Measurements from ENCODE around the gene ELL2. TPM values are rescaled to one million over a fixed set of nuclear protein-coding genes. Genes with fewer than 3 reads are reported as not detected.

Gene ELL2
- total RNA-seq, 1 donor from 2014 or later: 4.6 TPM

- no peaks in the 10 kb centered on the region for H3K36me3 Mint-ChIP-seq (ENCODE audit: low read depth)
- no peaks in the 10 kb centered on the region for H3K27me3 Mint-ChIP-seq (ENCODE audit: low read depth)
- peaks cover 2% of the 10 kb centered on the region for H3K9me3 Mint-ChIP-seq
- DNase-seq (ENCODE audit: low read depth, low spot score): no peak
- TF ChIP-seq CTCF (conservative IDR thresholded peaks at IDR 0.05): no peak
- peaks cover 32% of the 10 kb centered on the region for H3K4me1 Mint-ChIP-seq
- H3K4me3 Mint-ChIP-seq: no peak overlapping the region
- no peak overlapping the region for H3K27ac Mint-ChIP-seq (ENCODE audit: unreplicated experiment)
Measured at GRCh38 chr5:95868136-95868535, 93.5 kb downstream of the ELL2 start.

GRCh38 chr5:95866435-95867040 is 95.1 kb downstream of the ELL2 start:
- Mint-ChIP-seq H3K27me3 (ENCODE audit: low read depth) (no peaks in the 10 kb centered on the region), H3K4me1 (peaks cover 46% of the 10 kb centered on the region), H3K27ac (ENCODE audit: unreplicated experiment) (no peak overlapping the region), H3K9me3 (peaks cover 2% of the 10 kb centered on the region), H3K36me3 (ENCODE audit: low read depth) (no peaks in the 10 kb centered on the region), H3K4me3 (no peak overlapping the region)
- no peak for DNase-seq (ENCODE audit: low read depth, low spot score)
- no peak for TF ChIP-seq CTCF (conservative IDR thresholded peaks at IDR 0.05)

- peak; percentile 39 for DNase-seq (ENCODE audit: low read depth, low spot score)
- Mint-ChIP-seq H3K9me3 (peaks cover 2% of the 10 kb centered on the region), H3K4me3 (peak overlapping the region; percentile 2), H3K27ac (ENCODE audit: unreplicated experiment) (peak overlapping the region; percentile 20), H3K4me1 (peaks cover 50% of the 10 kb centered on the region), H3K36me3 (ENCODE audit: low read depth) (no peaks in the 10 kb centered on the region), H3K27me3 (ENCODE audit: low read depth) (no peaks in the 10 kb centered on the region)
- no peak for TF ChIP-seq CTCF (conservative IDR thresholded peaks at IDR 0.05)
Measured at GRCh38 chr5:95864944-95865504, 96.6 kb downstream of the ELL2 start.

- Mint-ChIP-seq H3K36me3 (ENCODE audit: low read depth) (no peaks in the 10 kb centered on the region), H3K27me3 (ENCODE audit: low read depth) (no peaks in the 10 kb centered on the region), H3K4me1 (peaks cover 55% of the 10 kb centered on the region), H3K4me3 (no peak overlapping the region), H3K9me3 (peaks cover 2% of the 10 kb centered on the region), H3K27ac (ENCODE audit: unreplicated experiment) (no peak overlapping the region)
- no peak for DNase-seq (ENCODE audit: low read depth, low spot score)
- no peak for TF ChIP-seq CTCF (conservative IDR thresholded peaks at IDR 0.05)
Measured at GRCh38 chr5:95864456-95864855, 97.2 kb downstream of the ELL2 start.

- H3K4me3 Mint-ChIP-seq: no peak overlapping the region
Measured at GRCh38 chr5:95863383-95863757, 98.3 kb downstream of the ELL2 start.

More at GRCh38 chr5:95863383-95863757, 98.3 kb downstream of the ELL2 start:
- peak overlapping the region; percentile 48 for H3K27ac Mint-ChIP-seq (ENCODE audit: unreplicated experiment)
- no peaks in the 10 kb centered on the region for H3K36me3 Mint-ChIP-seq (ENCODE audit: low read depth)
- H3K4me1 Mint-ChIP-seq: peaks cover 66% of the 10 kb centered on the region
- no peak for TF ChIP-seq CTCF (conservative IDR thresholded peaks at IDR 0.05)
- no peak for DNase-seq (ENCODE audit: low read depth, low spot score)
- H3K9me3 Mint-ChIP-seq: peaks cover 2% of the 10 kb centered on the region
- H3K27me3 Mint-ChIP-seq (ENCODE audit: low read depth): no peaks in the 10 kb centered on the region

Data from neural crest cell (in vitro differentiated cells).